HepG2 (cell line): Measurements from ENCODE around the gene DOK1. TPM values are rescaled to one million over a fixed set of nuclear protein-coding genes. Genes with fewer than 3 reads are reported as not detected.

Experiments used
- ATF1 ChIP-seq: IDR thresholded peaks from 2 replicates; pipeline ENCODE4 v1.6.1; 2016; ENCODE audit warnings: mild to moderate bottlenecking, control low read depth
- ATF6 ChIP-seq: sonication (generic); formaldehyde crosslinking; conservative IDR thresholded peaks from 2 replicates; pipeline ENCODE4 v1.4.0; 2020; ENCODE audit warnings: missing genetic modification reagents
- BRCA1 ChIP-seq: sonication (generic); formaldehyde crosslinking; IDR thresholded peaks from 2 replicates; pipeline ENCODE4 v1.4.0; 2020; ENCODE audit warnings: missing genetic modification reagents
- DPF2 ChIP-seq: sonication (generic); formaldehyde crosslinking; IDR thresholded peaks from 2 replicates; pipeline ENCODE4 v1.4.0; 2020; ENCODE audit warnings: mild to moderate bottlenecking, low read depth, missing genetic modification reagents, borderline replicate concordance
- EP300 ChIP-seq, 3 experiments: sonication (generic) in 1 of 3; formaldehyde crosslinking in 1 of 3; IDR thresholded peaks; 2 replicates each; pipeline versions ENCODE4 v1.5.1 to v1.6.1; 2011 to 2020; ENCODE audit warnings: low read depth in 2 of 3, low read length in 2 of 3, borderline replicate concordance in 1 of 3, improper control_type of control experiment in 1 of 3, mild to moderate bottlenecking in 1 of 3, missing genetic modification reagents in 1 of 3, moderate library complexity in 1 of 3
- ETV5 ChIP-seq: IDR thresholded peaks from 2 replicates; pipeline ENCODE4 v1.6.1; 2018; ENCODE audit warnings: missing biosample characterization, missing genetic modification reagents, inconsistent platforms, borderline replicate concordance
- FIP1L1 ChIP-seq: fragments of 200-400 bp; formaldehyde crosslinking; IDR thresholded peaks from 2 replicates; pipeline ENCODE4 v1.6.1; 2018; ENCODE audit warnings: low read depth, mild to moderate bottlenecking, low read length, moderate library complexity, borderline replicate concordance; ENCODE audit not compliant: insufficient read depth
- HDAC2 ChIP-seq: sonication (generic); formaldehyde crosslinking; IDR thresholded peaks from 2 replicates; pipeline ENCODE4 v1.4.0; 2020; ENCODE audit warnings: missing genetic modification reagents
- KDM4B ChIP-seq: sonication (generic); formaldehyde crosslinking; IDR thresholded peaks from 2 replicates; pipeline ENCODE4 v1.4.0; 2020; ENCODE audit warnings: missing genetic modification reagents
- LBX2 ChIP-seq: sonication (generic); formaldehyde crosslinking; IDR thresholded peaks from 2 replicates; pipeline ENCODE4 v1.5.0; 2020; ENCODE audit warnings: missing genetic modification reagents, mild to moderate bottlenecking, borderline replicate concordance
- SIN3A ChIP-seq: IDR thresholded peaks from 2 replicates; pipeline ENCODE4 v1.6.1; 2011; ENCODE audit warnings: low read depth, mild to moderate bottlenecking, control low read depth, low read length, borderline replicate concordance
- SRSF1 ChIP-seq: fragments of 200-400 bp; formaldehyde crosslinking; optimal IDR thresholded peaks from 2 replicates; pipeline ENCODE3; 2017; ENCODE audit warnings: mild to moderate bottlenecking, low read depth, low read length, moderate library complexity
- TCF7 ChIP-seq: sonication (generic); IDR thresholded peaks from 2 replicates; pipeline ENCODE4 v1.6.1; 2016; ENCODE audit warnings: antibody characterized with exemption, low read depth
- TOE1 ChIP-seq: sonication (generic); formaldehyde crosslinking; IDR thresholded peaks from 2 replicates; pipeline ENCODE4 v1.4.0; 2020; ENCODE audit warnings: mild to moderate bottlenecking, missing genetic modification reagents
- ZBTB7B ChIP-seq: sonication (generic); formaldehyde crosslinking; IDR thresholded peaks from 2 replicates; pipeline ENCODE4 v1.4.0; 2020; ENCODE audit warnings: missing genetic modification reagents
- ZNF225 ChIP-seq: sonication (generic); formaldehyde crosslinking; IDR thresholded peaks from 2 replicates; pipeline ENCODE4 v1.4.0; 2020; ENCODE audit warnings: mild to moderate bottlenecking, missing genetic modification reagents
- ZNF652 ChIP-seq: IDR thresholded peaks from 2 replicates; pipeline ENCODE4 v1.6.1; 2016; ENCODE audit warnings: low read depth, borderline replicate concordance
- ZNF792 ChIP-seq: IDR thresholded peaks from 2 replicates; pipeline ENCODE4 v1.6.1; 2016
- polyA plus RNA-seq, 8 experiments: library from polyadenylated mRNA; depleted of rRNA in 3 of 8; stranded (reverse) in 7 of 8; unstranded in 1 of 8; fragments of >200 nt; fragmentation: Illumina TruSeq in 4 of 8; extraction: Trizol in 4 of 8; gene quantifications; 2 replicates each; pipeline versions ENCODE4 v1.2.1 to v1.2.3, GENCODE V29; 2011 to 2016; ENCODE audit warnings: low read depth in 4 of 8, missing spikeins in 1 of 8, mixed read lengths in 1 of 8; ENCODE audit not compliant: insufficient read depth in 1 of 8
- total RNA-seq, 5 experiments: library from RNA; depleted of rRNA; stranded (reverse); fragments of >200 nt; fragmentation: Illumina TruSeq; extraction: Trizol; gene quantifications; 2 replicates each; pipeline ENCODE4 v1.2.3, GENCODE V29; 2016; ENCODE audit warnings: low read depth in 1 of 5
- TF ChIP-seq, protein P1 (sequence below): sonication (generic); formaldehyde crosslinking; IDR thresholded peaks from 2 replicates; pipeline ENCODE4 v1.4.0; 2020; ENCODE audit warnings: missing genetic modification reagents, borderline replicate concordance
- TF ChIP-seq, protein P2 (sequence below): sonication (generic); formaldehyde crosslinking; IDR thresholded peaks from 2 replicates; pipeline ENCODE4 v1.8.1; 2023; ENCODE audit warnings: missing genetic modification reagents, mild to moderate bottlenecking, borderline replicate concordance

Gene DOK1
- total and polyA plus RNA-seq, 2 of the 13 experiments (the other 11 are each of a cell fraction or from before 2014, with no cell fraction given), result 0.53 to 0.74 TPM

DNA sequence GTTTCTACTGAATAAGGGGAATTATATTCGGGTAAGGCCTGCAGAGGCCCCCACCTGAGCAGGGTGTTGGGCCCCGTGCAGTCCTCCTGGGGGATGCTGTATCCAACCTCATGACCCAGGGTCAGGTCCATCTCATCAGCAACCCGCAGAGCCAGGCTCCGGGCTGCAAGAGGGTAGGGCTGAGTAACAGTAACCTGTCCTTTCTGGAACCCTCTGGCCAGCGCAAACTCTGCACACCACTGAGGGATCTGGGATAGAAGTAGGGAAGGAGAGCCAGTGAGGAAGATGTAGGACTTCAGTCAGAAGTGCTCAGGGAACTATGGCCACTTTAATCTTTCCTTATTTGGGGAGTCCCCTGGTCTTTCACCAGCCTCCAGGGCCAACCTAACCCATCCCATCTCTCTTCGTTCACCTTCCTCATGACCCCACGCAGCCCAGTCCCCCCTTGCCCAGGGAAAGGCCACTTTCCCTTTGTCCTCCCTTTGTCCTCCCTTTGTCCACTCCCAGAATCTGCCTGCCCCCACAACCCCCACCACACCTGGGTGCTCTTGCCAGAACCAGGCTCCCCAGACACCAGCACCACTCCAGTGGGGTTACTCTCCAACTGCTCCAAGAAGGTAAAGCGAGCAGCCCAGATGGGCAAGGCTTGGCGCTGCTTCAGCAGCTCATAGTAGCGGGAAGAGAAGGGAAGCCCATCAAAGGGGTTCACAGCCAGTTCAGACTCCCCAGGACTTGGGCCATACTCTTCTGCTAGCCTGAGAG, 29.4 kb upstream of the DOK1 start (continued):
- TF ChIP-seq SIN3A, result no peak
- no peak for TF ChIP-seq ZBTB7B
- TF ChIP-seq ZNF652 (CRISPR knock-in tag), result no peak
- TF ChIP-seq EP300 (IDR thresholded peaks at IDR 0.05; ENCODE audit: low read depth in 2 of 2, low read length in 2 of 2), result no peak
- TF ChIP-seq EP300 (CRISPR knock-in tag; IDR thresholded peaks at IDR 0.05; ENCODE audit: borderline replicate concordance), result no peak
- TF ChIP-seq TCF7, result no peak
- no peak for TF ChIP-seq BRCA1 (CRISPR knock-in tag)
- TF ChIP-seq, protein P1, sequence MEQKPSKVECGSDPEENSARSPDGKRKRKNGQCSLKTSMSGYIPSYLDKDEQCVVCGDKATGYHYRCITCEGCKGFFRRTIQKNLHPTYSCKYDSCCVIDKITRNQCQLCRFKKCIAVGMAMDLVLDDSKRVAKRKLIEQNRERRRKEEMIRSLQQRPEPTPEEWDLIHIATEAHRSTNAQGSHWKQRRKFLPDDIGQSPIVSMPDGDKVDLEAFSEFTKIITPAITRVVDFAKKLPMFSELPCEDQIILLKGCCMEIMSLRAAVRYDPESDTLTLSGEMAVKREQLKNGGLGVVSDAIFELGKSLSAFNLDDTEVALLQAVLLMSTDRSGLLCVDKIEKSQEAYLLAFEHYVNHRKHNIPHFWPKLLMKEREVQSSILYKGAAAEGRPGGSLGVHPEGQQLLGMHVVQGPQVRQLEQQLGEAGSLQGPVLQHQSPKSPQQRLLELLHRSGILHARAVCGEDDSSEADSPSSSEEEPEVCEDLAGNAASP, result no peak
- no peak for TF ChIP-seq FIP1L1
- no peak for TF ChIP-seq ETV5 (CRISPR knock-in tag)
- no peak for TF ChIP-seq SRSF1
- TF ChIP-seq HDAC2, result no peak
- TF ChIP-seq DPF2, result no peak
- 0 out of 2 replicates have a peak, but pooled peaks have one; percentile 27 for TF ChIP-seq LBX2
- no peak for TF ChIP-seq ATF6 (CRISPR knock-in tag)
- no peak for TF ChIP-seq ZNF792
- TF ChIP-seq ZNF225, result no peak
- TF ChIP-seq ATF1 (CRISPR knock-in tag), result no peak
- TF ChIP-seq TOE1 (CRISPR knock-in tag), result no peak
- TF ChIP-seq, protein P2, sequence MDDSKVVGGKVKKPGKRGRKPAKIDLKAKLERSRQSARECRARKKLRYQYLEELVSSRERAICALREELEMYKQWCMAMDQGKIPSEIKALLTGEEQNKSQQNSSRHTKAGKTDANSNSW (CRISPR knock-in tag), result no peak
- no peak for TF ChIP-seq KDM4B (CRISPR knock-in tag)
